Measurements from ENCODE around the gene TBK1.

Gene TBK1

GRCh38 chr12:64451687-64452558 lies at the start of gene TBK1:
Gene TBK1, plus strand, starts transcription at chr12:64452120. Its CDS starts 3,751 bp downstream, at chr12:64455871.
- peak within 1 kb of the TSS; percentile 98 for H3K4me3 ChIP-seq (ENCODE audit: low read depth, low read length)

- no peak overlapping the region for H3K4me3 ChIP-seq (ENCODE audit: low read depth, low read length)
Measured at GRCh38 chr12:64402181-64402580, 49.7 kb upstream of the TBK1 start.

GRCh38 chr12:64403707-64404469 lies 48.0 kb upstream of the TBK1 start, which contains the start of gene XPOT:
Gene XPOT, plus strand, starts transcription at chr12:64404392. Its CDS starts 5,644 bp downstream, at chr12:64410036.
- peak within 1 kb of the TSS; percentile 92 for H3K4me3 ChIP-seq (ENCODE audit: low read depth, low read length)

- peak overlapping the region; percentile 92 for H3K4me3 ChIP-seq (ENCODE audit: low read depth, low read length)
Measured at GRCh38 chr12:64404470-64405256, 47.3 kb upstream of the TBK1 start.

- H3K4me3 ChIP-seq (ENCODE audit: low read depth, low read length): no peak overlapping the region
Measured at GRCh38 chr12:64407342-64408223, 44.3 kb upstream of the TBK1 start.

- H3K4me3 ChIP-seq (ENCODE audit: low read depth, low read length): no peak overlapping the region
Measured at GRCh38 chr12:64411427-64411826, 40.5 kb upstream of the TBK1 start.

- H3K4me3 ChIP-seq (ENCODE audit: low read depth, low read length): no peak overlapping the region
Measured at GRCh38 chr12:64412459-64412858, 39.5 kb upstream of the TBK1 start.

- H3K4me3 ChIP-seq (ENCODE audit: low read depth, low read length): no peak overlapping the region
Measured at GRCh38 chr12:64413884-64414283, 38.0 kb upstream of the TBK1 start.

GRCh38 chr12:64418209-64418608 lies 33.7 kb upstream of the TBK1 start:
- no peak overlapping the region for H3K4me3 ChIP-seq (ENCODE audit: low read depth, low read length)

GRCh38 chr12:64419696-64420095 lies 32.2 kb upstream of the TBK1 start:
- H3K4me3 ChIP-seq (ENCODE audit: low read depth, low read length): no peak overlapping the region

- no peak overlapping the region for H3K4me3 ChIP-seq (ENCODE audit: low read depth, low read length)
Measured at GRCh38 chr12:64427988-64428387, 23.9 kb upstream of the TBK1 start.

GRCh38 chr12:64428956-64429355 lies 23.0 kb upstream of the TBK1 start:
- no peak overlapping the region for H3K4me3 ChIP-seq (ENCODE audit: low read depth, low read length)

- no peak overlapping the region for H3K4me3 ChIP-seq (ENCODE audit: low read depth, low read length)
Measured at GRCh38 chr12:64430886-64431285, 21.0 kb upstream of the TBK1 start.

GRCh38 chr12:64431791-64432190 lies 20.1 kb upstream of the TBK1 start:
- no peak overlapping the region for H3K4me3 ChIP-seq (ENCODE audit: low read depth, low read length)

- no peak overlapping the region for H3K4me3 ChIP-seq (ENCODE audit: low read depth, low read length)
Measured at GRCh38 chr12:64433915-64434314, 18.0 kb upstream of the TBK1 start.

GRCh38 chr12:64440100-64440499 lies 11.8 kb upstream of the TBK1 start:
- H3K4me3 ChIP-seq (ENCODE audit: low read depth, low read length): no peak overlapping the region

GRCh38 chr12:64445490-64445889 lies 6.4 kb upstream of the TBK1 start:
- no peak overlapping the region for H3K4me3 ChIP-seq (ENCODE audit: low read depth, low read length)

GRCh38 chr12:64446295-64446694 lies 5.6 kb upstream of the TBK1 start:
- H3K4me3 ChIP-seq (ENCODE audit: low read depth, low read length): no peak overlapping the region

- no peak overlapping the region for H3K4me3 ChIP-seq (ENCODE audit: low read depth, low read length)
Measured at GRCh38 chr12:64450057-64450640, 1.8 kb upstream of the TBK1 start.

Data from iPS-11a (cell line).